ENCODE measurements around the gene SH2D4B.

Gene SH2D4B

DNA sequence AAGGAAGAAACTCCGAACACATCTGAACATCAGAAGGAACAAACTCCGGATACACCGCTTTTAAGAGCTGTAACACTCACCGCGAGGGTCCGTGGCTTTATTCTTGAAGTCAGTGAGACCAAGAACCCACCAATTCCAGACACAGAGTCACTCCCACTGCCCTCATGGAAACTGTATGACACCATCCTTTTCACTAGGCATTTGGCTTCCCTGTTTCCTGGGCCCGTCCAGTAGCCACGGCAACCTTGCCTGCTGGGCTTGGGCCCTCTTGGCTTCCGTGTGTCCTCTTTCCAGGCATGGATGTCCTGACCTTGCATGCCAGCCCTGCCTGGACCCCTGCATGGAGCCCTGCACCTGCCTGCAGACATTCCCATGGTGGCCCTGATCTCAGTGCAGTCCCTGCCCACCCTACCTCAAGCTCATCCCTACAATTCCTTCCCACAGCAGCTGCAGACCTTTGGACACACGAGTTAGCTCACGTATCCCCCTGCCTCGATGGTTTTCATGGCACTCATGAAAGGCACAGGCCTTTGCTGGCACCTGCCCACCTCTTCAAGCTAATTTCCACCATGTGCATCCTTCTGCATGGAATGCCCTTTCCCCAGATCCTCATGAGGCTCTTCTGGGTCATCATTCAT lies 6.7 kb downstream of the SH2D4B start:
- DNase-seq, result no peak

DNA sequence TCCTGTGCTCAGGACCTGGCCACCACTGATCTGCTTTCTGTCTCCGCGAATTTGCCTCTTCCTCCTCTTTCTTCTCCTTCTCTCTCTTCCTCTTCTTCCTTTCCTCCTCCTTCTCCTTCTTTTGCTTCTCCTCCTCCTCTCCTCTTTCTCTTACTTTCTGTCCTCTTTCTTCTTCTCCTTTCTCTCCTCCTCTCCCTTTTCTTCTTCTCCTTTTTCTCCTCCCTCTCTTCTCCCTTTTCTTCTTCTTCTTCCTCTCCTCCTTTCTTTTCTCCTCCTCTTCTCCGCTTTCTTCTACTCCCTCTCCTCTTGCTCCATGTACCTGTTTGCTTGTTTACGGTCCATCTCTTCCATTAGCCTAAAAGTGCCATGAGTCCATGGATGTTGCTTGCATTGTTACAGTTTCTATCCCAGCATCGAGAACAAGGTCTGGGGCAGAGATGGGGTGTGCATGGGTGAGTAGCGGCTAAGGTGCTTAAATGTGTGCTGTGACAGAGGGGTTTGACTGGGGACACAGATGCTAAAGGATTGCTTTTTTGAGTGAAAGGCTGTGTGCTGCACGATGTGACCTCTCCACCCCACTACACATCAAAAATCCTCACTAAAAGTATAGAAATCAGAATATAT lies 7.7 kb downstream of the SH2D4B start:
- no peak for DNase-seq

DNA sequence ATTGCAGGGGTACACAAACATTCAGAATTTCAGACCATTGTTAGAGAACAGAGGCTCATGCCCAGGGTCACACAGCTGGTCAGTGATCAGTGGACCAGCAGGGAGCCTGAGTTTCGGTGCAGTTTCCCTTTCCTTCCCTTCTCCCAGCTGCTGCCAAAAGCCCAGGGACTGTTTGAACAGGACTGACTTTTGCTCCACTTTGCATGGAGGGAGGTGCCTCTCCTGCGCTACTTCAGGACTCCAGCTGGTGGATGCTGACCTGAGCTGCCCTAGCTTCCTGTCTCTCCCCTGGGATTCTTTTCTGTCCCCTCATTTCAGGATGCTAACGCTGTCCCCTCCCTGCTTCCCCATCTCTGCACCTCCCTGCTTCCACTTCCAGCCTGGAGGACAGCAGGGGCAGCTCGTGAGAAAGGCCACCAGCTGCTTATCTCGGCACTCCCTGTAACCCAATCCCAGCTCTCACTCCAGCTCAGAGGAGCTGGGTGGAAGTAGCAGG lies 14.5 kb downstream of the SH2D4B start:
- no peak for DNase-seq

DNA sequence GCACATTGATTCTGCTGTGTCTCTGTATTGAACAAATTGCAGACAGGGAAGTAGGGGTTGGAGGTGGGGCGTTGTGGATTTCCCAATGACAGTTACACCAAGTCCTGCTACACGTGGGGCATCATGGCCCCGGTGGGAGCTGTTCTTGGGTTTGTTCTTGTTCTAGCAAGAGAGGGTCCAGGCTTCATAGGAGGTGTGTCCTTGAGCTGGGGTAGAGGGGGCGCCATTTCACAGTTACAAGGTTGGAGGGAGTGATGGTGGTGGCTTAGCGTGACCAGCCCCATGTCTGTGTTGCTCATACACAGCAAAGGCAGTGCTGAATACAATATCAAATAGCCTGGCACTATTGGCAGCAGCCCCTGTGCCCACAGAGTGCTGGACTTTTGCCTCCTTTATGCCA lies 15.7 kb downstream of the SH2D4B start:
- DNase-seq, result no peak

DNA sequence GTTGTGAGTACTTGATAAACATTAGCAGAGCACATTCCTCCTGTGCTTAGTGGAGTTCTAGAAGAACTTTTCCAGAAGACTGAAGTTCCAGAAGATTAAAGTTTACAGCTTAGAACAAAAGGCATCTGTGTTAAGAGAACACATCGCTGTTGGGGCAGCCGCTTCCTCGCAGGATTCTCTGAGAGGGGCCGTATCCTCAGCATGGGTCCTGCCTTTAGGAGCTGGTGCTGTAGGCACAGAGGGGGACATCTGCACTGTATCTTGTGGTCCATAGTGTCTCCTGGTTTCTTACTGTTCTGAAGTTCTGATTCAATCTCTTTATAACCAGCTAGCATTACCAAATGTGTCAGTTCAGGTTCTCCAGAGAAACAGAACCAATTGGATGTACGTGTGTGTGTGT lies 16.3 kb downstream of the SH2D4B start:
- no peak for DNase-seq

DNA sequence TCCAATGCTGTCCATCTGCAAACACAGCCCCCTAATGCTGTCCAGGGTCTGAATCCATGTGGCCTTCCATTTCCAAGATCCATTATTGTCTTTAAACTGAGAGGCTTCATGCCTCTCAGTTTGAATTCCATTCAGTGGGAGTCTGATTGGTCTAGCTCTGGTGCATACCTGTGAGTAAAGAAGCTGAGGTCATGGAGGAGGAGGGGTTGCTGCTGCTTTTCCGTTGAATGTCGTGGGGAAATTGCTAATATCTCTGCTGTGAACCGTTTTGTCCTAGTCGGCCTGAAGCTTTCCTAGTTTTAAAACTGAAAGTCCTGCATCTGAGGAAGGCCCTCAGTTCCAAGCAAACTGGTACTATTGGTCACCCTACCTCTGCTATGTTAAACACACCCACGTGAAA lies 17.7 kb downstream of the SH2D4B start:
- DNase-seq, result no peak

DNA sequence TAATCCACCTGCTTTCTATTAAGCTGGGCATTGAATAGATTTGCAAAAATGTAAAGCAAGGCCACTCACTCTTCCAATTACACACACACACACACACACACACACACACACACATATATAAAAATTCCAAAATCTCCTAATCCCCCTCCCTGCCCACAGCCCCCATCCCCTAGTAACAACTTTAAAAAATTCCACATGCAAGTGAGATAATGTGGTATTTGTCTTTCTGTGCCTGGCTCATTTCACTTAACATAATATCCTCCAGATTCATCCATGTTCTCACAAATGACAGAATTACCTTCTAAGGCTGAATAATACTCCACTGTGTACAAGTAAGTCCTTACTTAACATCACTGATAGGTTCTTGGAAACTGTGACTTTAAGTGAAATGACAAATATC lies 24.2 kb downstream of the SH2D4B start:
- no peak for DNase-seq

DNA sequence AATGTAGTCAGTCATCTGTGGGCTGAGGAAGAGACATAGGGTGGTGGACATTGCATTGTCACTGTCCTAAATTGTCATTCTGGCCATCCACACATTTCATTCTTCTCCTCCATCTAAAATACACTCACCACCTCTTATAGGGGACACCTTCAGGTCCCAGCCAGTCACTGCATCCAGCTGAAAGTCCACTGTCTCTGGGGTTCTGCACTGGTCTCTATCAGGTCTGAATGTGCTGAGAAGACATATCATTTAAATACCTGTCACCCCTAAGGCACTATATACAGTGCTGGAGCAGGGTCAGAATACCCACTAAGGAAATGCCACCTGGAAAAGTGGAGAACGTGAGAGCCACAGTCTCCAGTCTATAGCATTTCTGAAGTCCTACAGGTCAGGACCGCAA lies 29.6 kb downstream of the SH2D4B start:
- no peak for DNase-seq

DNA sequence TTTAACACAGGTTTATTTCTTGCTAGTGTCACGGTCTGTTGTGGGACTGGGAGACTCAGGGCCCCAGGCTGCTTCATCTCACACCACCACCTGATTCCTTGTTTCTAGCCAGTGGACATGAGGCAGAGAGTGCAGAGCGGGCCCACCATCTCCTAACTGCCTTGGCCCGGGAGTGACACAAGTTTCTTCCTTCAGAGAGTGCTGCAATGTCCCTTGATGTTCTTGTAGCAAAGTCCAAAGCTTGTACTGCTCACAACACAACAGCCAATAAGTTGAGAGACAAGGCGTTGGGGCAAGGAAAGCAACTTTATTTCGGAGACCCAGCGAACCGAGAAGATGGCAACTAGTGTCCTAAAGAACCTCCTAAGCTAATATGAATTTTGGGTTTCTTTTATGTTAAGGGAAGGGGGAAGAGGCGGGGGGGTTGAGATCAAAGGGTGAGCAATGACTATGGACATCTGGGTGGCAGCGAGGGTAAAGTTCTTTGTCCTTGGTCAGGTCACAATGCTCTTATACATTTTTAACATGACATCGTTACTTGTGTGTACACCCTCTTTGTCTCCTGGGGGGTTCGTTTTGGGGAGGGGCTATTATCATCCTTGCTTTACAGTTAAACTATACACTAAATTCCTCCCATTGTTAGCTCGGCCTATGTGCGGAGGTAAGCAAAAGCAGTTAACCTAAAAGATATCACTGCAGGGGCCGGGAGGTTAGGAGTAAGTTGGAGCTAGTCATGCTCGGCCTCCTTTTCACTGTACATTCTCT lies 31.6 kb downstream of the SH2D4B start:
- DNase-seq, result no peak

DNA sequence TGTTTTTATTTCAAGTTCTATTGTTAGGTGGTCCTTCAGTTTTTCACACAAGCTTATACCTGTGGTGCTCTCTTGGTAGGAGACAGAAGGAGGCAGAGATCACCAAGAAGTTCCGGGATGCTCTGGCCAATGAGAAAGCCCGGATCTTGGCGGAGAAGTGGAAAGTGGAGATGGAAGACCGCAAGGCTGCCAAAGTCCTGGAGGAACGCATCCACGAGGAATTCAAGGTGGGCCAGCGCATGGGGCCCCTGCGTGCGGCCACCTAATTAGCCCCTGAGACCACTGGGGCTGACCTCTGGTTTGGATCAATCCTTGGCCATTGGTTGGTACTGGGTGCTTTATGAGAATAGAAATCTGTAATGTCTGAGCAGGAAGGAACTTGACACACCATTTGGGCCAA lies 33.6 kb downstream of the SH2D4B start:
- DNase-seq, result no peak

DNA sequence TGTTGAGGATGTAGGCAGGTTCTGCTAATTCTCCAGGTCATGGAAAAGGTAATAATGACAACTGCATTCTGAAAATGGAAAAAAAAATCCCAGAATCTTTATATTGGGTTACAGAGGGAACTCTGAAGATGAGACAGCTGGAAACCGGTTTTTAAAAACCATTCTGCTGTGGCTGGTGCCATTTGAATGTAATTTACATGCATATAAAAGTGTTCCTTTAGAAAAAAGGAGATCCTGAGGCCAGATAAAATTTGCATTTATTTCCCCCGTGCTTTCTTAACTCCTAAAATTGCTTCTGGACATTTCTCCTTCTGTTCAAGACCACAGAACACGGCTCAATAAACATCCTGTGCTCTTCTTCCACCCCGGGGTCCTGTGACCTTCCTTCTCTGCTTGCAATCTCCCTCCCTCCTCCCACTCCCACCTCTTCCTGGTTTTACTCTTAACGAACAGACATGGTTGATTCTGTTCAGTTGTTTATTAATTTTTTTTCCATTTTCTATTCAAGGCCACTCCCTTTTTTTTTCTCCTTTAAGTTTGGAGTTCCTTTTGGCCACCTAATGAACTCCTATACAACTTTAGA lies 41.6 kb downstream of the SH2D4B start:
- no peak for DNase-seq

DNA sequence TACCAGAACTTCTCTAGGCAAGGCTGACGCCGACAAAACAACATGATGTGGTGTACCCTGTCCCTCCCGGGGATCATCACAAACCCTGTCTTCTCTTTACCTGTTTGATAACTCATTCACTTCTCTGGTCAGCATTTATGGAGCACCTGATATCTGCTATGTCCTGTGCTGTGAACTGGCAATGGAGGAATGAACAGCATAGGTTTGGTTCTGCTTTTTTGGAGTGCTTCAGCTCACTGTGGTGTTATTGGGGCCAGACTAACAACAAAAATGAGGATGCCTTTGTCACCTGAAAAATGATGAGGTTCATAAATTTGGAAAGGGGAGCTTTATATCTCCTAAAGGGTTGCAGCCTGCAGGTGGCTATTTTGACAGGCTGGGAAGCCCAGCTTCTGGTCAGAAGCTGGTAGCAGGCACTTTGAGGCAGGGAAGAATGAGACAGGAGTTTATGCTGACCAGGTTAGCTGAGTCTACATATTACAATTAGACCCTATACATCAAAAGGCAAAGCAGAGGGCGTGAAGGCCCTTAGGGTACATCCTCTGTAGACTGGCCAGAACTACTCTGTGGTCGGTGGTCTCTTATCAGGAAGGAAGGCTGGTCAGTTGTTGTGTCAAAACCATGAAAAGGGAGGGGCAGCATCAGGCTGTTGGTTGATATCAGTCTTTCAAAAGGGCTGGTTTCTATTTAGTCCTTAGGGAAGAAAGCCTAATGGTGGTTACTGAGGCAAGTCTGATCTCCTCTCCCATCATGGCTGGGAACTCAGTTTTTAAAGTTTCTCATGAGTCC lies 42.3 kb downstream of the SH2D4B start:
- DNase-seq, result no peak

DNA sequence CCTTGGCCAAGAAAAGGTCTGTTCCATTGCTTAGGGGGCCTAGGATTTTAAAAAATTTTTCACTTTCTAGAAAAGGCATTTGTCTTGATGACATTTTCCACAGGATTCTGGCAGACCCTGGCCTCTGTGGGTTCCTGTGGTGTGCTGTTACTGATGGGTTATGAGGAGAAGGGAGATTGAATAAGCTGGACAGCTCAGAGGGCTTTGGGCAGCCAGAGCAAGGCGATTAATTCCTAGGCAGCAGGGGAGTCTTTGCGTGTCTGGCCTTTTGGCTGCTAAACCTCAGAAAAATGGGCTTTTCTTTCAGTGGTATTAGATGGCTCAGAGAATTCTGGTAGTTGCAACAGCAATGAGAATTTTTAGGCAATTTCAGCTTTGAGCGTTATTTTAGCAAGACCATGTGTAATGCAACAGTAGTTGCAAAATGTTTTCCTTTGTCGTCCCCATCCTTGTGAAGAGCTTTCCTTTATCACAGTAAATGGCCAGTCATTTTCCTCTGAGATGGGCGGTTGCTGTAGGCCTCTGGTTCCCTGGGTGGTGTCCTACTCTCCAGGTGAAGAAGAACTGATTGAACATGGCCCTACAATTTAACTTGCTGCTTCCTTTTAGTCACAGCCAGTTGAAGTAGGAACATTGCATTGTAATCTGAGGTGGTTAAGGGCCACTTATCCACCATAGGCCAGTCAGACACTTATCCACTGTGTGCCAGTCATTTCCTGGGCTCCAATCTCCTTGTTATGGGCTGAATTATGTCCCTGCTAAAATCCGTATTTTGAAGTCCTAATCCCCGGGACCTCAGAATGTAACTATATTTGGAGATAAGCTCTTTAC lies 43.2 kb downstream of the SH2D4B start:
- no peak for DNase-seq

DNA sequence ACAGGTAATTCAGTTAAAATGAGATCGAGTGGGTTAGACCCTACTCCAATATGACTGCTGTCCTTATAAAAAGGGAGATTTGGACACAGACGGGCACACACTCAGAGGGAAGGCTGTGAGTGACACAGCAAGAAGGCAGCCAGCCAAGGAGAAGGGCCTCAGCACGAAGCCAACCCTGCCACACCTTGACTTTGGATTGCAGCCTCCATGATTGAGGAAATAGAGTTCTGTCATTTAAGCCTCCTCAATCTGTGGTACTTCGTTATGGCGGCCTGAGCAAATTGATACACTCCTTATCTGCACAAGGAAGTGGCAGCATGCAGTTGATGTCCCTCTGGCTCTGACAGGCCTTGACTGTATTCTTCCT lies 43.8 kb downstream of the SH2D4B start:
- DNase-seq, result no peak

DNA sequence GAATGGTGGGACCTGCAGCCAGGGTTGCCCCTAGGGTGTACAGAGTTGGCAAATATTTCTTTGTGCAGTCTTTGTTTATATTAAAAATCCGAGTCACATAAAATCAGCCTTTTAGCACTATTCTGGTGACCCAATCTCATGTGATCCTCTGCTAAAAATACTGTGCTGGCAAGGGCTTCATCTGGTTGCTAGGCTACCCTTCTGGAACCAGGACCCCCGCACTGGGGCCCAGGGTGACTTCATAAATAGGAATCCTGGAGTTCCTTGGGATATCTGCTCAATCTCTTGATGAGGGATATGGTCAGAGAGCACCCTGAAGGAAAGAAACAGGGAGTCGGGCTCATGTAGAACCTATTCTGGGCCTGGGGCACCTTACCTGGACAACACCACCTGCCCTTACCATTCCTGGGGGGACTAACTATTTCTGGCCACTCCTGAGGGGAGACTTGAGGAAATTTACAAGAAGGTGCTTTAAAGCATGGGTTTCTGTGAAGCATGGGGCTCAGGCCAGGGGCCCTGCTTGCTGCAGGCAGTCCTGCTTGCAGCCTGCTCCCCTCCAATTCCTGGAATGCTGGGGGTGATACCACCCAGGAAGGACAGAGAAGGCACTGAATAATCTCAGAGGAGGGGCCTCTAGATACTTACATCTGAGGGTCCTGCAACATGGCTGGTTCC lies 44.7 kb downstream of the SH2D4B start:
- no peak for DNase-seq

DNA sequence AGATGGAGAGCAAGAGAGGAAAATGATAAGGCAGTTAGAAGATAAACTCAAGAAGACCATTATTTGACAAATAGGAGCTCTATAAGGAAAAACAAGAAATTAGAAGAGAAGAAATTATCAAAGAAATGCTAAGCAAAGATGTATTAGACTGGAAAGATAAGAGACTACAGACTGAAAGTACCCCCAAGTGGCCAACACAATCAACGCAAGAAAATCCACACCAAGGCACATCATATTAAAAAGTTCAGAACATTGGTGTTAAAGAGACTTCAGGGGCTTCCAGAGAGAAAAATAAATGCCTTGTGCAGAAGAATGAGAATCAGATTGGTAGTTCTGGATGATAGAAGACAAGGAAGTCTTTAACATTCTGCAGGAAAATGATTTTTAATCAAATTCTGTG lies 46.0 kb downstream of the SH2D4B start:
- DNase-seq, result no peak

DNA sequence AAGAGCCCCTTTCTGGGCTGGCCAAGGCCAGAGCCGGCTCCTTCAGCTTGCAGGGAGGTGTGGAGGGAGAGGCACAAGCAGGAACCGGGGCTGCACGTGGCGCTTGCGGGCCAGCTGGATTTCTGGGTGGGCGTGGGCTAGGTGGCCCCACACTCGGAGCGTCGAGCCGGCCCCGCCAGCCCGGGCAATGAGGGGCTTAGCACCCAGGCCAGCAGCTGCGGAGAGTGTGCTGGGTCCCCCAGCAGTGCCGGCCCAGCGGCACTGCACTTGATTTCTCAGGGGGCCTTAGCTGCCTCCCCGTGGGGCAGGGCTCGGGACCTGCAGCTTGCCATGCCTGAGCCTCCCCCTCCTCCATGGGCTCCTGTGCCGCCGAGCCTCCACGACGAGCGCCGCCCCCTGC lies 48.1 kb downstream of the SH2D4B start:
- DNase-seq, result no peak

DNA sequence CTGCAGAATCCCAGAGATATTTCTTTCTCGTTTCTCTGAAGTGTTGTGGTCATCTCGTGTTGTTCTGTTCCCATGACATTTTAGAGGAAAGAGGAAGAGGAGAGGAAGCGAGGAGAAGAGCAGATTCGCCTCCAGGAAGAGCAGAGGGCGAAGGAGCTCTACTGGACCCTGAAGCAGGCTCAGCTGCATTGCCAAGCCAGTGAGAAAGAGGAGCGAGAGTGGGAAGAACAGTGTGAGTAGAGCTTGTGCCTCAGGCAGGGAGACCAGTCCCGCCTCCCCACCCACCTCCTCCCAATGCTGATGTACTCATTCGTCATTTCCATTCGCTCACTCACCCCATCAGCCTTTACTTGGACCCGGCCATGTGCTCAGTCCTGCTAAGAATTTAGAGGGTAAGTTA lies 50.8 kb downstream of the SH2D4B start:
- no peak for DNase-seq

DNA sequence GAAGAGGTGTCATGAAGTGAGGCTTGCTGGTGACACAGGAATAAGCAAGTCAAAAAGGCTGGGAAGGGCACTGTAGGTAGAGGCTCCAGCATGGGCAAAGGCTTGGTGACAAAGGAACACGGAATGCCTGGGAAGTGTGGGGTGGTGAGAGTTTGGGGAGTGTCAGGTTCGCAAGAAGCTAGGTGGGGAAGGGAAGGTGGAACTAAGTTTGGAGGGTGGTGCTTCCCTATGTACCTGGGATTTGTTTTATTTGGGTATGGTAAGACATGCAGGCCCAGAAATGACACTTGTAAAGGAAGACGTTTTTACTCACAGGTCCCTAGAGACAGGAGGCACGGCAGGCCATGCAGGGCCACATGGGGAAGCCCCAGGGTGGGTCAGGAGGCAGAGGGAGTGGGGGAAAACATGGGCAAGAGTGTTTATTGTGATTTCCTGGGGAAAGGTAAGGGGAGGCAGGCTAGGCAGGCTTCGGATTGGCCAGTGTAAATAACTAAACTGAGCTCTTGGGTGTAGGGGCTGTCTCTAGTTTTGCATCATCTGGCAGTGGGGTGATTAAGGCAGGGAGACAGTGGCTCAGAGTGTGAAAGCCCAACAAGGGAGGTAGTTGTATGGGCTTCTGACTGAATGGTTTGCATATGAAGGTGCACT lies 52.1 kb downstream of the SH2D4B start:
- no peak for DNase-seq

DNA sequence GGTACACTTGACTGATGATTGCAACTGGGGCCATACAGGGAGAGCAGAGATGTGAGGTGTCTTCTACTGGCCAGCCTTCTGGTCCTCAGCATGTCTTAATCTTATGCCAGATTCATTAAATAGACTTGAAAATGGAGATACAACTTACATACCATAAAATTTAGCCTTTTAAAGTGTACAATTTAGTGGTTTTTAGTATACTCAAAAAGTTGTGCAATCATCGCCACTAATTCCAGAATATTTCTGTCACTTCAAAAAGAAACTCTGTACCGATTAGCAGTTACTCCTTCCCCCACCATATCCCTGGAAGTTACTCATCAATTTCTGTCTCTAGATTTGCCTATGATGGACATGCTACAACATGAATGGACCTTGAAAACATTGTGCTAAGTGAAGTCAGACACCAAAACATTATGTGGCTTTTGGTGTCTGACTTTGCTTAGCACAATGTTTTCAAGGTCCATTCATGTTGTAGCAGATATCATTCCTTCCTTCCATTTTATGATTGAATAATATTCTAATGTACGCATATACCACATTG lies 53.0 kb downstream of the SH2D4B start:
- DNase-seq, result no peak
